Gastroesophageal sphincter (tissue), 3 donors: ENCODE measurements around the gene EFEMP1.

Experiments
- EP300 ChIP-seq: sonication (generic); formaldehyde crosslinking; IDR thresholded peaks from one replicate; pipeline ENCODE4 v1.6.1; 2017; ENCODE audit warnings: antibody characterized with exemption, mild to moderate bottlenecking
- POLR2A ChIP-seq, 2 donors: fragments of 450-650 bp; IDR thresholded peaks; one replicate each; pipeline ENCODE4 v1.6.1; 2017; ENCODE audit warnings: antibody characterized with exemption in 2 of 2, mild to moderate bottlenecking in 2 of 2, moderate library complexity in 1 of 2
- POLR2AphosphoS5 ChIP-seq: sonication (generic); formaldehyde crosslinking; IDR thresholded peaks from one replicate; pipeline ENCODE4 v1.6.1; 2017; ENCODE audit warnings: antibody characterized with exemption
- TF ChIP-seq, protein P1 (sequence below), 4 experiments: fragments of 200-600 bp in 2 of 4; fragments of 450-650 bp in 2 of 4; sonication (generic) in 1 of 4; IDR thresholded peaks; one replicate each; pipeline ENCODE4 v1.5.1; 2017 to 2019; ENCODE audit warnings: antibody characterized with exemption in 4 of 4, mild to moderate bottlenecking in 2 of 4, moderate library complexity in 2 of 4

DNA sequence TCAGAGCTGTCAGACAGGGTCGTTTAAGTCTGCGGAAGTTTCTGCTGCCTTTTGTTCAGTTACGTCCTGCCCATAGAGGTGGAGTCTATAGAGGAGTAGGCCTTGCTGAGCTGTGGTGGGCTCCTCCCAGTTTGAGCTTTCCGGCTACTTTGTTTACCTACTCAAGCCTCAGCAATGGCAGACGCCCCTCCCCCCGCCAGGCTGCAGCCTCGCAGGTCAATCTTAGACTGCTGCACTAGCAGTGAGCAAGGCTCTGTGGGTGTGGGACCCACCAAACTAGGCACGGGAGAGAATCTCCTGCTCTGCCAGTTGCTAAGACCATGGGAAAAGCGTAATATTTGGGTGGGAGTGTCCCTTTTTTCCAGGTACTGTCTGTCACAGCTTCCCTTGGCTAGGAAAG is 86.5 kb downstream of the EFEMP1 start:
- TF ChIP-seq, protein P1, sequence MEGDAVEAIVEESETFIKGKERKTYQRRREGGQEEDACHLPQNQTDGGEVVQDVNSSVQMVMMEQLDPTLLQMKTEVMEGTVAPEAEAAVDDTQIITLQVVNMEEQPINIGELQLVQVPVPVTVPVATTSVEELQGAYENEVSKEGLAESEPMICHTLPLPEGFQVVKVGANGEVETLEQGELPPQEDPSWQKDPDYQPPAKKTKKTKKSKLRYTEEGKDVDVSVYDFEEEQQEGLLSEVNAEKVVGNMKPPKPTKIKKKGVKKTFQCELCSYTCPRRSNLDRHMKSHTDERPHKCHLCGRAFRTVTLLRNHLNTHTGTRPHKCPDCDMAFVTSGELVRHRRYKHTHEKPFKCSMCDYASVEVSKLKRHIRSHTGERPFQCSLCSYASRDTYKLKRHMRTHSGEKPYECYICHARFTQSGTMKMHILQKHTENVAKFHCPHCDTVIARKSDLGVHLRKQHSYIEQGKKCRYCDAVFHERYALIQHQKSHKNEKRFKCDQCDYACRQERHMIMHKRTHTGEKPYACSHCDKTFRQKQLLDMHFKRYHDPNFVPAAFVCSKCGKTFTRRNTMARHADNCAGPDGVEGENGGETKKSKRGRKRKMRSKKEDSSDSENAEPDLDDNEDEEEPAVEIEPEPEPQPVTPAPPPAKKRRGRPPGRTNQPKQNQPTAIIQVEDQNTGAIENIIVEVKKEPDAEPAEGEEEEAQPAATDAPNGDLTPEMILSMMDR (IDR thresholded peaks at IDR 0.05), result no peak
- no peak for TF ChIP-seq EP300
- no peak for TF ChIP-seq POLR2AphosphoS5
- TF ChIP-seq POLR2A (IDR thresholded peaks at IDR 0.05), result no peak
